HG03432 (cell line): ENCODE data around the gene ZFP14.
A peak's percentile ranks its signal among the peaks of the same experiment; 100 is the strongest.
"Not testable (repeated sequence)": the region's sequence is repeated elsewhere in the genome, so short reads cannot be mapped to it uniquely, and the experiment has no call there.

ENCODE experiments used
- ATAC-seq: cut with Tn5 transposase; IDR thresholded peaks from one replicate; pipeline ENCODE4 v1.9.1; 2021; ENCODE audit warnings: mild to moderate bottlenecking, moderate library complexity; ENCODE audit not compliant: unreplicated experiment

The ZFP14 gene

DNA sequence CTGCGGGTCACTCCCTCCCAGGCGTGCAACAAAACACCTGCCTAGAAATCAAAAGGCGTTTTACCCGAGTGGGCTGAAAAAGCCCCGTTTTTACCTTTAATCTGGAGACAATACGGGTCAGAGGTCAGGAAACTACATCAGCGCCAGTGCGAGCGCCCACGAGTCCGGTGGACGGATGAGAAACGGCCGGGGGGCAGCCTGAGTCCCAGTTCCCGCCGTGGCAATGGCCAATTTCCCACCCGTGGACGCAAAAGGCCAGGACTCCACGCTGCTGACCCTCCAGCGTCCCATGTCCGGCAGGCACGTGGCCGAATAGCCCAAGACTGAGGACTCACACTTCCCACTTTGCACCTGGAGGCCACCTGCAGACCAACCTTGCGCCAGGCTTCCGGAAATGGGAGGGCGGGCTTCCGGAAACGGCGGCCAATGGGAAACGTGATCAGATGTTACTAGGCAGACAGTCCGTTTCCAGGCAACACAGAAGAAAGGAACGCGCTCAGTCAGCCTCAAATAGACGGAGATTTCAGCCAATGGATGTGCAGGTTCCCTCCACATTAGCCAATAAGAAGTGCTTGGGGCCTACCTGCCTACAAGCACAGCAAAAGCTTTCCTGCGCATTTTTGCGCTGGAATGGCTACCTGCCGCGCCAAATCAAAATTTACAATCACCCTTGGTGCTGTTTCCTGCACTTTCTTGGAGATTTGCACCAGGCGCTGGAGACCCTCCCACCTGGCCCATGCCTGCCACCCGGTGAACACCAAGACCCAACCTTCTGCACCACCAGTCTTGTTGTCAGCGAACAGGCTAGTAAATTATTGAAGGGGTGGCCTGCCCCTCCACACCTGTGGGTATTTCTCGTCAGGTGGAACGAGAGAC, 47.4 kb downstream of the ZFP14 start:
- peak; percentile 79 for ATAC-seq

DNA sequence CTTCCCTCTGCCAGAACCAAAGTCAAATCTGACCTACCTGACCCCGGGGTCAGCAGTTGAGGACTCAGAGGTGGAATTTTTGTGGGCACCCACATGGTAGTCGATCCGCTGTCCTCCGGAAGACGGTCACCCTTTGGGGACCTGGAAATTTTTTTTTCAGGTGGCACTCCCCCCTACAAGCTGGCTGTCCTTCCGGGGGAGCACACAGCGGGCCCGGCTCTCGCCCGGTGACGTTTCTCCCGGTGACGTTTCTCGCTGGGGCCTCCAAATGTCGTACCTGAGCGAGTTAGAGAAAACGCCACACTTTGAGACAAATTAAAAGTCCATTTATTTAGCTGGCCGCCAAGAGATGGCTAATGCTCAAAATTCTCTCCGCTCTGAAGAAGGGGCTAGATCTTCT, 48.8 kb downstream of the ZFP14 start:
- no peak for ATAC-seq

DNA sequence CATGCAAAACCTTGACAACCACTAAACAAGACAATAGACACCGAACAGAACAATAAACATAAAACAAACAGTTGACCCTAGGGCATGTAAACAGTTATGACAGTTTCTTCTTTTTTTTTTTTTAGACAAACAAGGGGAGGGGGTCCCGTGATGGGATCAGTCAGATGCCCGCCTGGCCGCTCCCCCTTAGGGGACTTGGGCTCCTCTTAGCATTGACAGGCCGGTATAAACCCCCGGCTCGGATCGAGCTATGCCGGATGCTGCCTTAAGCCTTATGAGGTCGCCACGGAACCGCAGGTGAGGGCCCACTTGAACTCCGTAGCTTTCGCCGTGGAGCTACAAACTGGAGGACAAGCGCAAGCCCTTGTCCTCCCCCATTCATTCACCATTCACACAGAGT, 49.5 kb downstream of the ZFP14 start:
- not testable (repeated sequence) for ATAC-seq

DNA sequence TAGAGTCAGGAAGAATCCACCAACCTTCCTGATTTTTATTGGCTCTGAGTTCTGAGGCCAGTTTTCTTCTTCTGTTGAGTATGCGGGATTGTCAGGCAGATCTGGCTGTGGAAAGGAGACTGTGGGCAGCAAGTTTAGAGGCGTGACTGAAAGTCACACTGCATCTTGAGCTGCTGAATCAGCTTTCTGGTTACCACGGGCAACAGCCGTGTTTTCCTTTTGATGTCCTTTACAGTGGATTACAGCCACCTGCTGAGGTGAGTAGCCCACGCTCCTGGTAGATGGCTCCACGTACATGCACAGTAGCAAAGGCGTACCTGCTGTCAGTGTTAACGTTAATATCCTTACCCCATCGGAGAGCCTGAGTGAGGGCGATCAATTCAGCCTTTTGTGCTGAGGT, 52.4 kb downstream of the ZFP14 start:
- not testable (repeated sequence) for ATAC-seq

DNA sequence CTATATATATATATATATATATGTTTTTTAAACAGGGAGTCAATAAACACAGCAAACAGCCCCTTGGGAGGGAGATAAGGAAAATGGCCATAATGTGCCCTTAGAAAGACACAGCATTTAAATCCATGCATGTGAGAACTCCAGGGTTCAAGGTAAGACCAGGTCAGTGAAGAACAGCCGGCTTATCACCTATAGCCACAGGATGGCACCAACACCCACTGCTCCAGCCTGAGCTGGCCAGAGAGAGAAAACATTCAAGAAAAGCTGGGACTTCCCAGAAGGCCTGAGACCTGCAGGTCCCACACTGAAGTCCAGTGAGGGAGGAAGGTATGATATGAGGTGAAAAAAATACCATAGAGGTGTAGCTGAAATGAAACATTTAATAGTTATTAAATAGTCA, 63.8 kb downstream of the ZFP14 start:
- ATAC-seq = not testable (repeated sequence)

DNA sequence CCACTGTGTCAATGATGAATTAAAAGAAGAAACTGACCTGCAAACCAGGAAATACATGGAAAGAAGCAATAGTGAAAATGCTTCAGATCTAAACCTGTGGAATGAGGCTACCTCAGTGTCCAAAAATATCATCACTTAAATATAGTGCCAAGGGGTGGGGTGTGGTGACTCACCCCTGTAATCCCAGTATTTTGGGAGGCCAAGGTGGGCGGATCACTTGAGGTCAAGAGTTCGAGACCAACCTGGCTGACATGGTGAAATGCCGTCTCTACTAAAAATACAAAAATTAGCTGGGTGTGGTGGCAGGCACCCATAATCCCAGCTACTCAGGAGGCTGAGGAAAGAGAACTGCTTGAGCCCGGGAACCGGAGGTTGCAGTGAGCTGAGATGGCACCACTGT, 64.9 kb downstream of the ZFP14 start:
- ATAC-seq = not testable (repeated sequence)

DNA sequence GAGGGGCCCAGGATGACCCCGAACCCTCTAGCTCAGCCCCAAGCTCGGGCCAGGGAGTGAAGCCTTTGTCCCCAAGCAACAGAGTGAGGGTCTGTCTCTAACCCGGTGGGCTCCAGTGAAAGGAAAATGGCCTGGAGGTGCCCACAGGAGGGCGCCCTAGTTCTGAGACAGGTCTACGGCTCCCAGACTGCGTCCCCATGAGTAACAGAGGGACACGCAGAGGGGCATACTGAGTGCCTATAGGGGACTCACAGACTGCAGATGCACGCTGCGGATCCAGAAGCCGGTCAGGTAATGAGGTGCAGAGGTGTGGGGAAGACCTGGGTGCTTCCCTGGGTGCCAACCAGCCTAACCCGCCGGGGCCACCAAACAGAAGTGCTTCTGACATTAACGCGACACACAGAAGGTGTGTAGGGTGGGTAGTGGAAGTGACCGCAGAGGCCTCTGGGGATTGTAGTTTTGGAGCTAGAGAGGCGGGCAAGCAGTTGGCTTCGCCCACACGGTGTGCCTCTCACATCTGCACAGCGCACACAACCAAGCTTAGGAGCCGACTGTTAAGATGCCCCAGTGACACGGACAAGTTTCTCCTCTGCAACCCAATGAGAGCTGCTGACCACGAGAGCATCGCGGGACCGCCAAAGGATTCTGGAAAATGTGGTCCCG, 67.8 kb downstream of the ZFP14 start:
- ATAC-seq = not testable (repeated sequence)

DNA sequence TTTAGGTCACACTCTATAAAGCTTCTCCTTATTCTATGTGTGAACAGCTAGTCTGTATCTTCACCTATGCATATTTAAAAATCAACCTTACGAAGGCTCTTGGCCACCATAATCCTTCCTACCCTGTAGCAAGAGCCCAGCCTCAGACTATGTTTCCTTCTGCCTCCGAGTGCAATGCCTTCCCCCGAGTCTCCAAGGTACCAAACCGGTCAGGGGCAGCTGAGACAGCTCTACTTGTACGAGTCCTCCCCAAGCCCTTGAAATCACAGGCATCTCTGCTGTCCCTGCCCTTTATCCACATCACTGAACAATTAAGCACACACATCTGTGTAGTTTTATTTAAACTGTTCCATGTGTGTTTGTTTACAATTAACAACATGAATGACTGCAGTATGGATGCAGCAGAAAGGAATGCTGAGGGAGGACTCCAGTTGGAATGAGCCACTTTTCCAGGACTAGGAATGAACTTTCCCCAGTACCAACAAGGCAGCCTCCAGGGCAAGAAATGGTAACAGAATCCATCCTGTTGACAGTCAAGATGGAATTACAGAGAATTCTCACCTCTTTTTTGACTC, 68.5 kb downstream of the ZFP14 start:
- not testable (repeated sequence) for ATAC-seq

DNA sequence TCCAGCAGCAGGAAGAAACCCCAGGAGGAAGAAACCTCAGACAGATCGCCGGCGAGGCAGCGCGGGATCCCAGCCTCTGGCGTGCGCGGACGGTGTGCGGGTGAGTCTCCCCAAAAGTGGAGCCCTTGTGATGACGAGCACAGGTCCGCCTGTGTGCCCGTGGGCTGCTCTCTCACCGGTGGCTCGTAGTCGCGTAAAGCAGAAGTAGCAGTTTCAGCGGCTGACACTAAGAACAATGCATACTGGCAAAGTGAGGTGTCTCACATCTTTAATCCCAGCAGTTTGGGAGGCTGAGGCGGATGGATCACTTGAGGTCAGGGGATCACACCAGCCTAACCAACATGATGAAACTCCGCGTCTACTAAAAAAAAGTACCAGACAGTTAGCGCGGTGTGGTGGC, 69.2 kb downstream of the ZFP14 start:
- ATAC-seq = not testable (repeated sequence)

DNA sequence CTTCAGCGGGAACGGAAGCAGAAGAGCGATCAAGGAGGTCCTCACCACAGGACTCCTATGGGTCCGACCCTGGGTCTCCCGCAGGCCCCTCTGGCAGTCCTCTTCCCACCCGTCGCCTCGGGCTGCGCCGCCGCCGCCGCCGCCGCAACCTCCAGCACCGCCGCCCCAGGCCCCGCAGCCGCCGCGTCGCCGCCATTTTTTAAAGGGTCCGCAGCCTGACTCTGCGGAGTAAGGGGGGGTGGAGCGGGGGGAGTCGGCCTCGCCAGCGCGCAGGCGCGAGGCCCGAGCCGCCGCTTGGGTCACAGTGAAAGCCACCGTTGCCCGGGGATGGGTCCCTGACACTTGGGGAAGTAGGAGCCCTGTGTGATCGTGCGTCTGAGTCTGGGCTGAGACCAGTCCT, 69.7 kb downstream of the ZFP14 start:
- not testable (repeated sequence) for ATAC-seq

DNA sequence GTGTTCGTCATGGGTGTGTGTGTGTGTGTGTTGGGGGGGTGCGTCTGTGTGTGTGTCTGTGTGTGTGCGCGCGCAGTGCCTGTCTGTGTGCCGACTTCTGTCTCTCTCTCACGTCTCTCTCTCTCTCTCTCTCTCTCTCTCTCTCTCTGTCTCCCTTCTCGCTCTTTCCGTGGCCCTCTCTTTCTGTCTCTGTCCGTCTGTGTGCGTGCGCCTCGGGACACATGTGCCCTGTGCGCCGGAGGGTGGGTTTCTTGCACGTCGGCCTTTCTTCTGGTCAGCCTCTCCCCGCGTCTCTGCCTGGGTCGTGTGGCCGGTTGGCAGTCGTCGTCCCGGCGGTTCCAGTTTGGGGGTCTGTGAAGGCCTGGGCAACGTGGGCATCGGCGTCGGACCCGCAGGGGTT, 86.7 kb downstream of the ZFP14 start:
- ATAC-seq = not testable (repeated sequence)
